ENCODE data around the gene APP.
A peak's percentile ranks its signal among the peaks of the same experiment; 100 is the strongest.

DNA sequence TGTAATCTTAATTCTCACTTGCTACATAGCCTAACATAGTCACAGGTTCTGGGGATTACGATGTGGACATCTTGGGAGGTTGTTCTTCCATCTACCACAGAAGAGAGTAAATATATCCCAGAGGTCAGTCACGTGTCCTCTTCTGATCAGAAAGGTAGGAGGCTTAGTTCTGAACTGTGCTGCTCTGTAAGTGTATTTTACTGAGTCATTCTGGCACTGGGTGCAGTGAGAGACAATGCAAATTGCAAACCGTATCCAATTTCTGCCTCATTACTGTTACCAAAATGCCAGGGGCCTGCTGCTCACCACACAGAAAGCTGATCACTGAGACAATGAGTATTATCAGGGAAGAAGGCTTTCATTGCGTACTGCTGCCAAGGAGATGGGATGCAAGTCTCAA, 331.8 kb downstream of the APP start:
- TF ChIP-seq, protein P1, sequence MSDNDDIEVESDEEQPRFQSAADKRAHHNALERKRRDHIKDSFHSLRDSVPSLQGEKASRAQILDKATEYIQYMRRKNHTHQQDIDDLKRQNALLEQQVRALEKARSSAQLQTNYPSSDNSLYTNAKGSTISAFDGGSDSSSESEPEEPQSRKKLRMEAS (IDR thresholded peaks at IDR 0.05), result no peak
- TF ChIP-seq REST (IDR thresholded peaks at IDR 0.05; ENCODE audit: low read depth) (no peak), EP300 (IDR thresholded peaks at IDR 0.05; ENCODE audit: borderline replicate concordance) (0 out of 2 replicates have a peak, but pooled peaks have one; percentile 16), RAD21 (IDR thresholded peaks at IDR 0.05; ENCODE audit: low read depth) (no peak)

Measured in Ishikawa (cell line).